Caco-2 (cell line): ENCODE measurements around the gene PLPP1. TPM values are rescaled to one million over a fixed set of nuclear protein-coding genes. Genes with fewer than 3 reads are reported as not detected.

Experiments
- BruUV-seq: library from RNA; stranded (reverse); fragments of 400-500 nt; replicated peaks from 2 replicates; lab custom pipeline; 2021; lab: Mats Ljungman, UMichigan
- CTCF ChIA-PET: fragments of 300-600 bp; sonication (Branson Sonifier 250); formaldehyde crosslinking; loops from one replicate; lab custom pipeline; 2022; ENCODE audit warnings: antibody characterized with exemption; lab: Charles Lee
- POLR2A ChIA-PET: fragments of 300-600 bp; sonication (Branson Sonifier 250); formaldehyde crosslinking; loops from one replicate; lab custom pipeline; 2022; ENCODE audit warnings: antibody characterized with exemption; lab: Charles Lee
- DNase-seq, 2 experiments: peaks; one replicate each; pipeline versions ENCODE4 v3.0.0 to v3.0.0-alpha.2; 2020 to 2022
- H3K27me3 ChIP-seq: replicated peaks from 2 replicates; pipeline ENCODE4 v1.6.0; 2011; ENCODE audit warnings: low read length; ENCODE audit not compliant: control insufficient read depth, insufficient read depth
- H3K36me3 ChIP-seq: 2 replicates; pipeline ENCODE4 v1.5.1; 2011; ENCODE audit warnings: low read length; ENCODE audit not compliant: control insufficient read depth, insufficient read depth
- H3K4me1 ChIP-seq: fragments of 250-450 bp; sonication (Bioruptor Pico); 2 replicates; pipeline ENCODE4 v1.5.1; 2020; ENCODE audit warnings: mild to moderate bottlenecking
- H3K4me3 ChIP-seq: 2 replicates; pipeline ENCODE4 v1.5.1; 2011; ENCODE audit warnings: low read depth, mild to moderate bottlenecking, control low read depth, low read length
- H3K9me3 ChIP-seq: fragments of 250-450 bp; sonication (Bioruptor Pico); 2 replicates; pipeline ENCODE4 v1.5.1; 2020; ENCODE audit warnings: mild to moderate bottlenecking, moderate library complexity
- H3K27ac Mint-ChIP-seq: one replicate; pipeline ENCODE4 v1.8.0; 2022; ENCODE audit warnings: mixed read lengths; ENCODE audit not compliant: unreplicated experiment
- H3K27me3 Mint-ChIP-seq: one replicate; pipeline ENCODE4 v1.8.0; 2022; ENCODE audit warnings: mixed read lengths; ENCODE audit not compliant: insufficient read depth, unreplicated experiment
- H3K36me3 Mint-ChIP-seq: one replicate; pipeline ENCODE4 v1.8.0; 2022; ENCODE audit warnings: mild to moderate bottlenecking, mixed read lengths; ENCODE audit not compliant: insufficient read depth, unreplicated experiment
- H3K4me1 Mint-ChIP-seq: one replicate; pipeline ENCODE4 v1.8.0; 2022; ENCODE audit warnings: low read depth, mixed read lengths; ENCODE audit not compliant: unreplicated experiment
- H3K4me3 Mint-ChIP-seq: one replicate; pipeline ENCODE4 v1.8.0; 2022; ENCODE audit warnings: mild to moderate bottlenecking, moderate library complexity, mixed read lengths; ENCODE audit not compliant: unreplicated experiment
- H3K9me3 Mint-ChIP-seq: one replicate; pipeline ENCODE4 v1.8.0; 2022; ENCODE audit warnings: mixed read lengths; ENCODE audit not compliant: unreplicated experiment
- CTCF ChIP-seq, 2 experiments: fragments of 200-600 bp in 1 of 2; IDR thresholded peaks; 1 replicate in 1 of 2; 2 replicates in 1 of 2; pipeline versions ENCODE4 v1.5.1 to v1.8.0; 2011 to 2022; ENCODE audit warnings: antibody characterized with exemption in 1 of 2, control low read depth in 1 of 2, inconsistent platforms in 1 of 2, low read depth in 1 of 2, low read length in 1 of 2, mild to moderate bottlenecking in 1 of 2, moderate library complexity in 1 of 2; ENCODE audit not compliant: insufficient read depth in 1 of 2, severe bottlenecking in 1 of 2, unreplicated experiment in 1 of 2
- intact Hi-C: fragments of 100-400 bp; cut with micrococcal nuclease; formaldehyde crosslinking; loops from one replicate; pipeline ENCODE4 v1.10.0; 2022; ENCODE audit not compliant: unreplicated experiment
- total RNA-seq: library from RNA; stranded (reverse); gene quantifications from 2 replicates; pipeline ENCODE4 v1.2.3, GENCODE V29; 2022

PLPP1 gene
- total RNA-seq, 1 experiment from 2014 or later = 49.4 TPM

DNA sequence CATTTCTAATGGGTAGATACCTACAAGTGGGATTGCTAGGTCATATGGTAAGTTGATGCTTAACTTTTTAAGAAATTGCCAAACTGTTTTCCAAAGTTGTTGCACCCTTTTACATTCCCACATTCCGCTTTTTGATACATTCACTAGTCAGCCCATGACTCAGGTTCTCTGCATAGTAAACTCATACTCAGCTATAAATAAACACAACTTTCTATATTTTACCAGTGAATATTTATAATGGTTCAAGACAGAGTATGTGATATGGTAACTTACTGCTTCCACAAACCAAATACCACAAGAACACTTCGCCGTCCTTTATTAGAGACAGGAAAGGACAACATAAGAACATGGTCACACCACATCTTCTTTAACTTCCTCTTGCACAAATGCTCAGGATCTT is 54.0 kb downstream of the PLPP1 start:
- ChIA-PET CTCF (no interaction called here), POLR2A (no interaction called here)
- Mint-ChIP-seq H3K4me3 (no peak overlapping the region), H3K27me3 (no peaks in the 10 kb centered on the region), H3K27ac (no peak overlapping the region), H3K9me3 (no peaks in the 10 kb centered on the region), H3K36me3 (no peaks in the 10 kb centered on the region), H3K4me1 (peaks cover 9% of the 10 kb centered on the region)
- no peaks in the 10 kb centered on the region for H3K4me1 ChIP-seq
- intact Hi-C loops = no loop called here
- no TSS peak for BruUV-seq
- no peaks in the 10 kb centered on the region for H3K27me3 ChIP-seq
- no peak for DNase-seq
- H3K4me3 ChIP-seq = no peak overlapping the region
- TF ChIP-seq CTCF (IDR thresholded peaks at IDR 0.05; ENCODE audit: insufficient read depth in 1 of 2, low read depth in 1 of 2, low read length in 1 of 2, severe bottlenecking in 1 of 2, unreplicated experiment in 1 of 2) = no peak
- H3K9me3 ChIP-seq = no peaks in the 10 kb centered on the region
- H3K36me3 ChIP-seq = no peaks in the 10 kb centered on the region; the same call in 1 of the 2 replicates

- Mint-ChIP-seq H3K27me3 (no peaks in the 10 kb centered on the region), H3K36me3 (peaks cover 7% of the 10 kb centered on the region), H3K27ac (no peak overlapping the region), H3K4me3 (no peak overlapping the region), H3K9me3 (no peaks in the 10 kb centered on the region), H3K4me1 (peaks cover 39% of the 10 kb centered on the region)
- H3K27me3 ChIP-seq = no peaks in the 10 kb centered on the region
- ChIA-PET POLR2A (no interaction called here), CTCF (interaction anchor here (0.7 kb wide), 1 partner anchor 25 kb away, joined by 6 read pairs; no protein-coding TSS in a partner anchor)
- DNase-seq = no peak
- no TSS peak for BruUV-seq
- no peak for TF ChIP-seq CTCF (IDR thresholded peaks at IDR 0.05; ENCODE audit: insufficient read depth in 1 of 2, low read depth in 1 of 2, low read length in 1 of 2, severe bottlenecking in 1 of 2, unreplicated experiment in 1 of 2)
- intact Hi-C loops = no loop called here
- no peaks in the 10 kb centered on the region; the same call in 1 of the 2 replicates for H3K4me1 ChIP-seq
- peaks cover 2% of the 10 kb centered on the region; the same call in 1 of the 2 replicates for H3K36me3 ChIP-seq
- no peaks in the 10 kb centered on the region for H3K9me3 ChIP-seq
- no peak overlapping the region for H3K4me3 ChIP-seq
These were observed 62.1 kb downstream of the PLPP1 start for GRCh38 chr5:55472642-55473041.

DNA sequence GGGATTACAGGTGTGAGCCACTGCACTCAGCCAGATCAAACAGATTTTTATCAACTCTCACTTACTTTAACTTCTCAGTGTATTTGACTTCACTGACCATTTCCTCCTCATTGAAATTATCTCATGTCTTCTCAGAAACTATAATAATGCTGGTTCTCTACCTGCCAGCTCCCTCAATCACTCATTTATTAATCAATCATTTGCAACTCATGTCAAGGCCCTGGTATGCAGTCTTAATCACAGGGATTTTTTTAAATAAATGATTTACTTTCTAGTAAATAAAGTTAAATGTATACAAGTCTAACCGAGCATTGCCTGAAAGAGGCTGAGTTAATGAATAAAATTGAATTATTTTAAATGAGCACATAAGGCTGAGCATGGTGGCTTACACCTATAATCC is 63.3 kb downstream of the PLPP1 start:
- no peak overlapping the region for H3K4me3 Mint-ChIP-seq
- CTCF ChIA-PET = no interaction called here

More for the DNA sequence above, 63.3 kb downstream of the PLPP1 start:
- no peaks in the 10 kb centered on the region for H3K9me3 ChIP-seq
- peaks cover 2% of the 10 kb centered on the region; the same call in 1 of the 2 replicates for H3K36me3 ChIP-seq
- DNase-seq = no peak
- Mint-ChIP-seq H3K36me3 (peaks cover 9% of the 10 kb centered on the region), H3K4me1 (peaks cover 41% of the 10 kb centered on the region), H3K9me3 (no peaks in the 10 kb centered on the region), H3K27ac (peak overlapping the region; percentile 20), H3K27me3 (no peaks in the 10 kb centered on the region)
- no peak for TF ChIP-seq CTCF (IDR thresholded peaks at IDR 0.05; ENCODE audit: insufficient read depth in 1 of 2, low read depth in 1 of 2, low read length in 1 of 2, severe bottlenecking in 1 of 2, unreplicated experiment in 1 of 2)
- intact Hi-C loops = no loop called here
- no peaks in the 10 kb centered on the region; the same call in 1 of the 2 replicates for H3K4me1 ChIP-seq
- H3K27me3 ChIP-seq = no peaks in the 10 kb centered on the region
- no peak overlapping the region for H3K4me3 ChIP-seq
- no TSS peak for BruUV-seq
- POLR2A ChIA-PET = no interaction called here
